HG03108 (cell line): ENCODE data around the gene DUSP7.

Experiments used
- ATAC-seq: cut with Tn5 transposase; IDR thresholded peaks from one replicate; pipeline ENCODE4 v1.9.1; 2021; ENCODE audit warnings: moderate library complexity; ENCODE audit not compliant: unreplicated experiment

DUSP7 gene

GRCh38 chr3:52012699-52013098 lies 43.7 kb downstream of the DUSP7 start:
- ATAC-seq, result no peak

- ATAC-seq, result no peak
Observed at GRCh38 chr3:52010431-52010830, 45.9 kb downstream of the DUSP7 start.

- no peak for ATAC-seq
Observed at GRCh38 chr3:52007291-52007690, 49.1 kb downstream of the DUSP7 start.

- ATAC-seq, result no peak
Observed at GRCh38 chr3:52006820-52007133, 49.6 kb downstream of the DUSP7 start.

- no peak for ATAC-seq
Observed at GRCh38 chr3:52006017-52006819, 50.2 kb downstream of the DUSP7 start.

GRCh38 chr3:52005571-52005986 lies 50.8 kb downstream of the DUSP7 start:
- ATAC-seq, result no peak

- ATAC-seq, result no peak
Observed at GRCh38 chr3:52004906-52005395, 51.4 kb downstream of the DUSP7 start.

GRCh38 chr3:52004163-52004787 lies 52.1 kb downstream of the DUSP7 start:
- no peak for ATAC-seq

- ATAC-seq, result no peak
Observed at GRCh38 chr3:52002748-52003147, 53.6 kb downstream of the DUSP7 start.

GRCh38 chr3:52001443-52001974 lies 54.9 kb downstream of the DUSP7 start:
- peak; percentile 63 for ATAC-seq

GRCh38 chr3:51999846-52000245 lies 56.5 kb downstream of the DUSP7 start:
- no peak for ATAC-seq
